Measurements from ENCODE around the gene SKAP2. TPM values are rescaled to one million over a fixed set of nuclear protein-coding genes. Genes with fewer than 3 reads are reported as not detected.

Gene SKAP2
- total and polyA plus RNA-seq, 8 donors = 2.9 to 16.3 (median 4.6) TPM

DNA sequence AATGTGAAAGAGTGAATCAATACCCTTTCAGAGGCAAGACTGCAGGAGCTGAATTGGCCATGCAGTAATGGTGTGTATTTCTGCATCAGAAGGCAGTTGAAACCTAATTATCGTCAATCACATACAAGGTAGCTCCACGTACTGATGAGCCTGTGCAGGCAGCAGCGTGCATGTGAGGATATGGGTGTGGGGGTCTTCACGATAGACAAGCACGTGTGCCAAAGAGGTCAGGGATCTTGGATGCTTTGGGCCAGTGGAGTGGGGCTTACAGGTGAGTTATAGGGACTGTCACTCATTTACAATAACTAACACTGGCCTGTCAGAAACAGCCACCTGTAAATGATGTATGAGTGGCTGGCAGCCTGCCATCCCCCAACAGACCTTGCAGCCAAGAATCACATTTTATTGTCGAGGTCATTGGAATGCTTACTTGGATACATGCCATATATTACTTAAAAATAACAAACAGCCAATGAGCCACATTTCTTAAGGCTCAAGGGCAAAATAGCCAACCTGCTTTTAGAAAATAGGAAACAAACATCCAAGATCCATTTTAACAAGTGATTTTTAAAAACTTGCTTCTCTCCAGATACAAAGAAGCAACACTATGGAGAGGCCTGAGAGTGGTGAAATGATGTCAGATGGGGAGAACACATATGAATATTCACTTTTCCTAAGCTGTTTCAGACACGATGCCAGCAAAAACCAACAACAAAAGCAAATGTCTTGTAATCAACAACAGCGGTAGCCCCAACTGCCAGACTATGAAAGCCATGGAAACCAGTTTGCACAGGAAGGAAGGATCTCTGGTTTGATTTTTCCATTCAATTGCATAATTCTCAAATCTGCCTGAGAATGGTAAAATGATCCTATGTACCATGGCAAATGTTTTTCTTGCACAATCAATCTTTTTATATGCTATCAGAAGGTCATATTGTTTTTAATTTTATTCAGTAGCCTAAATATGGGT, 210.7 kb downstream of the SKAP2 start:
- no peak overlapping the region for H3K27ac ChIP-seq
- no peaks in the 10 kb centered on the region for H3K27me3 ChIP-seq
- H3K4me1 ChIP-seq = no peaks in the 10 kb centered on the region
- FAIRE-seq (no peak), ATAC-seq (peak; percentile 76 to 88 (median 84)), DNase-seq (peak; percentile 62 to 92 (median 78))
- no peaks in the 10 kb centered on the region for H3K9me3 ChIP-seq
- no peak overlapping the region for H3K4me3 ChIP-seq
- WGBS, 2 donors = 28% methylated on average over 8 of the region's 8 CpGs
- intact Hi-C loops (cut with DNase I) = no loop called here
- no peaks in the 10 kb centered on the region for H3K36me3 ChIP-seq
- TF ChIP-seq, protein P1, sequence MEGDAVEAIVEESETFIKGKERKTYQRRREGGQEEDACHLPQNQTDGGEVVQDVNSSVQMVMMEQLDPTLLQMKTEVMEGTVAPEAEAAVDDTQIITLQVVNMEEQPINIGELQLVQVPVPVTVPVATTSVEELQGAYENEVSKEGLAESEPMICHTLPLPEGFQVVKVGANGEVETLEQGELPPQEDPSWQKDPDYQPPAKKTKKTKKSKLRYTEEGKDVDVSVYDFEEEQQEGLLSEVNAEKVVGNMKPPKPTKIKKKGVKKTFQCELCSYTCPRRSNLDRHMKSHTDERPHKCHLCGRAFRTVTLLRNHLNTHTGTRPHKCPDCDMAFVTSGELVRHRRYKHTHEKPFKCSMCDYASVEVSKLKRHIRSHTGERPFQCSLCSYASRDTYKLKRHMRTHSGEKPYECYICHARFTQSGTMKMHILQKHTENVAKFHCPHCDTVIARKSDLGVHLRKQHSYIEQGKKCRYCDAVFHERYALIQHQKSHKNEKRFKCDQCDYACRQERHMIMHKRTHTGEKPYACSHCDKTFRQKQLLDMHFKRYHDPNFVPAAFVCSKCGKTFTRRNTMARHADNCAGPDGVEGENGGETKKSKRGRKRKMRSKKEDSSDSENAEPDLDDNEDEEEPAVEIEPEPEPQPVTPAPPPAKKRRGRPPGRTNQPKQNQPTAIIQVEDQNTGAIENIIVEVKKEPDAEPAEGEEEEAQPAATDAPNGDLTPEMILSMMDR (IDR thresholded peaks at IDR 0.05) = no peak

DNA sequence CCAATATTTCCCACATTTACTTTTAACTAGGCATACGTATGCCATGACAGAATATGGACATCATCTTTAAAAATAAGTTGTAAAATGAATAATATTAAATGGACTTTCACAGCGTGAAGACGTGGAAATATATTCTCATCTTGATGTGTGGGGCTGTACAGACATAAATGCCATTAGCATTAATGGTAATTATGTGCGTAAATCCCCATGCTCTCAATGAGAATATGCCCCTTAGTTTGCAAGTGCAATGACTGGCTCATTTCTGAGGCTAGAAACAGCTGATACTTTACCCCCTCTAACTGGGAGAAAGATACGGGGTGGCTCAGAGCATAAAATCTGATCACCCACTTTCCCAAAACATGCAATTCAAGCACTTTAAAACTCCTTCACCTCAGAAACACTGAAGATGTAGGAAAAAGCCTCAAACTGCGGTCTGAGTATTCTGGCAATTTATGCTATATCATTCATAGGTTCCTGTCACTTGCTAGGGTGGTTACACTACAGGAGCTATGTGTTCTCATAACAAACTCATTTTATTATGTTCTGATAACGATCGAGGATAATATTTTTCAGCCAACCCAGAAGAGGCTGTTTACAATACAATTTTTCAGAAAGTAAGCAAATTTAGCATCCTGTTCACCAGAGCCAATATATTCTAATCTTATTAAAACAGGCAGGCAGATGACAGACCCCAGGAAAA, 211.8 kb downstream of the SKAP2 start:
- Histone ChIP-seq H3K36me3 (no peaks in the 10 kb centered on the region), H3K4me1 (no peaks in the 10 kb centered on the region), H3K27ac (no peak overlapping the region), H3K4me3 (no peak overlapping the region), H3K27me3 (no peaks in the 10 kb centered on the region), H3K9me3 (no peaks in the 10 kb centered on the region)
- ATAC-seq = no peak
- WGBS, 2 donors = 74 to 80% methylated on average over 8 of the region's 8 CpGs
- FAIRE-seq = no peak
- no peak for DNase-seq
- TF ChIP-seq, protein P1 (IDR thresholded peaks at IDR 0.05) = no peak
- intact Hi-C loops (cut with DNase I) = no loop called here

DNA sequence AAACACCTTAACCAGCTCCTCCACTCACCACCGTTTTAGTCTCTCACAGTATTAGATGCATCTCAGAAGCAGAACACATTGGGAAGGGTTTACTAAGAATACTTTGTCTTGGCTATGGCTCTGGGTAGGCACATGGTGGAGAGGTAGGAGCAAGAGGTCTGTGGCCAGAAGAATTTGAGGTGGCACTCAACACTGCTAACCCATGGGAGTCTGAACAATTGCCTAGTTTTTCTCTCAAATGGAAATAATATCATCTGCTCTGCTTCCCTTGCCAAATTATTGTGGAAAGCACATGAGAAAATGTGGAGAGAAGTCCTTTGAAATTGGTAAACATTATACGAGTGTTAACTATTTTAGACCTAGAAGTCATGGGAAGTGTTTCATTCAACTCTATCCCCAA, 214.3 kb downstream of the SKAP2 start:
- no peak overlapping the region for H3K4me3 ChIP-seq
- TF ChIP-seq, protein P1 (IDR thresholded peaks at IDR 0.05) = no peak
- DNase-seq (no peak), FAIRE-seq (no peak), ATAC-seq (no peak)
- 70 to 82% methylated on average over 2 of the region's 2 CpGs for WGBS, 2 donors
- no peaks in the 10 kb centered on the region for H3K36me3 ChIP-seq
- no peaks in the 10 kb centered on the region for H3K27me3 ChIP-seq
- intact Hi-C loops (cut with DNase I) = no loop called here
- no peaks in the 10 kb centered on the region for H3K4me1 ChIP-seq
- H3K27ac ChIP-seq = no peak overlapping the region
- H3K9me3 ChIP-seq = no peaks in the 10 kb centered on the region

DNA sequence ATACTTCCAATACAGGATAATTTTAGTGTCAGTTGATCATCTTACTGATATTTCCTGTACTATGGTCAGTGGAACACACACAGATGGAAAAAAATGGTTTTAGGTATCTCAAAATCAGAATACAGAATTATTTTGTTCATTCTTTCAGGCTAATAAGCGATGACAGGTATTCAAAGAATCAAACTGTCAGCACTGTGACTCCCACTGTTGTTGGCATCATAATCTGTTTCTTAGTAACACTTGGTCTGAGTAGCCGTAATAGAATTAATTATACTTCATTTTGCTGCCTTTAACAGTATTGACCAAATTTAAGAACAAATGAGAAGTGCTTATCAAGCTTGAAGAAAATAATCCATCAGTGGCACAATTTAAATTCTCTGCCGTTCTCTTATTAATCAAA, 215.0 kb downstream of the SKAP2 start:
- H3K27me3 ChIP-seq = no peaks in the 10 kb centered on the region
- WGBS, 2 donors = 83 to 87% methylated on average over 3 of the region's 3 CpGs
- H3K27ac ChIP-seq = no peak overlapping the region
- no peak for ATAC-seq
- intact Hi-C loops (cut with DNase I) = no loop called here
- no peaks in the 10 kb centered on the region for H3K36me3 ChIP-seq
- no peaks in the 10 kb centered on the region for H3K9me3 ChIP-seq
- TF ChIP-seq, protein P1 (IDR thresholded peaks at IDR 0.05) = no peak
- no peaks in the 10 kb centered on the region for H3K4me1 ChIP-seq
- FAIRE-seq = no peak
- H3K4me3 ChIP-seq = no peak overlapping the region
- no peak for DNase-seq

Data from pancreas (tissue), 10 donors.